DMS53 treated with DMSO at 0.1 percent for 48 hours (cell line): Measurements from ENCODE around the gene CAPN11.

ENCODE experiments used
- DNase-seq: peaks from one replicate; lab custom pipeline; 2025; ENCODE audit not compliant: unreplicated experiment; lab: John Stamatoyannopoulos, UW

Gene CAPN11

GRCh38 chr6:44152533-44152932 lies 6.1 kb upstream of the CAPN11 start:
- no peak for DNase-seq

- DNase-seq: no peak
These were observed 4.6 kb upstream of the CAPN11 start for GRCh38 chr6:44154067-44154466.

- DNase-seq: no peak
These were observed 2.0 kb upstream of the CAPN11 start for GRCh38 chr6:44156494-44157151.

GRCh38 chr6:44157152-44157521 lies 1.5 kb upstream of the CAPN11 start:
- DNase-seq: no peak

GRCh38 chr6:44161997-44162338 lies 3.3 kb downstream of the CAPN11 start:
- no peak for DNase-seq

GRCh38 chr6:44162876-44163625 lies 4.4 kb downstream of the CAPN11 start:
- no peak for DNase-seq

GRCh38 chr6:44166116-44166515 lies 7.5 kb downstream of the CAPN11 start:
- no peak for DNase-seq

- DNase-seq: no peak
These were observed 8.1 kb downstream of the CAPN11 start for GRCh38 chr6:44166591-44167184.

- DNase-seq: no peak
These were observed 8.9 kb downstream of the CAPN11 start for GRCh38 chr6:44167567-44167966.

GRCh38 chr6:44169154-44169553 lies 10.5 kb downstream of the CAPN11 start:
- no peak for DNase-seq

GRCh38 chr6:44169886-44170570 lies 11.4 kb downstream of the CAPN11 start:
- DNase-seq: no peak

- no peak for DNase-seq
These were observed 13.4 kb downstream of the CAPN11 start for GRCh38 chr6:44171899-44172546.

GRCh38 chr6:44172731-44173500 lies 14.3 kb downstream of the CAPN11 start:
- DNase-seq: peak; percentile 72

GRCh38 chr6:44176130-44176761 lies 17.6 kb downstream of the CAPN11 start:
- no peak for DNase-seq

- no peak for DNase-seq
These were observed 18.3 kb downstream of the CAPN11 start for GRCh38 chr6:44176762-44177509.

GRCh38 chr6:44177691-44178423 lies 19.2 kb downstream of the CAPN11 start:
- no peak for DNase-seq

- no peak for DNase-seq
These were observed 19.9 kb downstream of the CAPN11 start for GRCh38 chr6:44178424-44179071.

GRCh38 chr6:44179072-44179536 lies 20.5 kb downstream of the CAPN11 start:
- DNase-seq: no peak
